HCT116 (cell line): ENCODE measurements around the gene NINJ2. TPM values are rescaled to one million over a fixed set of nuclear protein-coding genes. Genes with fewer than 3 reads are reported as not detected.

Source experiments
- ATAC-seq: fragments of 200-7000 bp; cut with Tn5 transposase; 2 replicates; pipeline ENCODE4 v1.9.1; 2020; ENCODE audit warnings: mild to moderate bottlenecking, moderate library complexity
- BruUV-seq: library from RNA; stranded (reverse); fragments of 400-500 nt; replicated peaks from 2 replicates; lab custom pipeline; 2021; lab: Mats Ljungman, UMichigan
- CTCF ChIA-PET: fragments of 300-600 bp; sonication (Branson Sonifier 250); formaldehyde crosslinking; loops from one replicate; lab custom pipeline; 2021; ENCODE audit warnings: antibody characterized with exemption; lab: Charles Lee
- POLR2A ChIA-PET: fragments of 300-600, 350-600 bp; sonication (Branson Sonifier 250); formaldehyde crosslinking; loops from one replicate; lab custom pipeline; 2021; ENCODE audit warnings: antibody characterized with exemption; lab: Charles Lee
- RAD21 ChIA-PET, 2 experiments: fragments of 300-600 bp; sonication (Branson Sonifier 250); formaldehyde crosslinking; loops; one replicate each; lab custom pipeline; 2023; ENCODE audit warnings: low total read pairs in 2 of 2; ENCODE audit not compliant: uncharacterized antibody in 2 of 2, unreplicated experiment in 2 of 2, low non-redundant PET in 1 of 2; lab: Charles Lee
- DNase-seq: peaks from one replicate; pipeline ENCODE4 v3.0.0-alpha.2; 2010; ENCODE audit warnings: low read depth, low spot score
- H2AFZ ChIP-seq: fragments of 200-600 bp; shearing (Covaris generic), sonication (generic); 2 replicates; pipeline ENCODE4 v1.6.1; 2017; ENCODE audit warnings: low read depth, mixed run types, mixed read lengths, antibody characterized with exemption, low read length; ENCODE audit not compliant: poor library complexity, severe bottlenecking
- H3K27ac ChIP-seq: 2 replicates; pipeline ENCODE4 v1.5.1; 2012; ENCODE audit warnings: low read depth, low read length
- H3K27me3 ChIP-seq: fragments of 200-600 bp; sonication (generic); 2 replicates; pipeline ENCODE4 v1.6.1; 2016; ENCODE audit warnings: mixed run types, low read length, mixed read lengths; ENCODE audit not compliant: insufficient read depth
- H3K36me3 ChIP-seq, 2 experiments: fragments of 200-500 bp in 1 of 2; fragments of 200-600 bp in 1 of 2; sonication (Bioruptor generic) in 1 of 2; sonication (generic) in 1 of 2; 2 replicates each; pipeline versions ENCODE4 v1.5.1 to v1.6.1; 2014 to 2016; ENCODE audit warnings: low read length in 2 of 2, inconsistent platforms in 1 of 2, mixed read lengths in 1 of 2, mixed run types in 1 of 2; ENCODE audit not compliant: insufficient read depth in 2 of 2, control insufficient read depth in 1 of 2
- H3K4me1 ChIP-seq, 2 experiments: fragments of 200-600 bp in 1 of 2; sonication (generic) in 1 of 2; 2 replicates each; pipeline versions ENCODE4 v1.5.1 to v1.6.1; 2012 to 2017; ENCODE audit warnings: low read length in 2 of 2, inconsistent platforms in 1 of 2, mild to moderate bottlenecking in 1 of 2, mixed read lengths in 1 of 2, mixed run types in 1 of 2, moderate library complexity in 1 of 2; ENCODE audit not compliant: insufficient read depth in 2 of 2, control insufficient read depth in 1 of 2
- H3K4me2 ChIP-seq: fragments of 200-600 bp; sonication (generic); 2 replicates; pipeline ENCODE4 v1.6.1; 2017; ENCODE audit warnings: mixed run types, low read length, mixed read lengths
- H3K4me3 ChIP-seq, 2 experiments: fragments of 200-600 bp in 1 of 2; sonication (generic) in 1 of 2; replicated peaks in 1 of 2; 2 replicates each; pipeline ENCODE4 v1.5.1; 2011 to 2016; ENCODE audit warnings: low read length in 2 of 2, control low read depth in 1 of 2, low read depth in 1 of 2, mild to moderate bottlenecking in 1 of 2, mixed read lengths in 1 of 2, mixed run types in 1 of 2
- H3K79me2 ChIP-seq: fragments of 200-600 bp; sonication (generic); 2 replicates; pipeline ENCODE4 v1.6.1; 2017; ENCODE audit warnings: mild to moderate bottlenecking, mixed run types, low read length, moderate library complexity, mixed read lengths; ENCODE audit not compliant: insufficient read depth
- H3K9ac ChIP-seq: fragments of 200-600 bp; sonication (generic); 2 replicates; pipeline ENCODE4 v1.6.1; 2016; ENCODE audit warnings: low read length, mixed read lengths
- H3K9me2 ChIP-seq: fragments of 200-600 bp; sonication (generic), shearing (Covaris generic); 2 replicates; pipeline ENCODE4 v1.6.1; 2017; ENCODE audit warnings: mixed run types, mild to moderate bottlenecking, moderate library complexity; ENCODE audit not compliant: insufficient read depth
- H3K9me3 ChIP-seq, 2 experiments: fragments of 200-500 bp in 1 of 2; fragments of 200-600 bp in 1 of 2; sonication (Bioruptor generic) in 1 of 2; sonication (generic) in 1 of 2; 2 replicates each; pipeline ENCODE4 v1.6.1; 2014 to 2017; ENCODE audit warnings: low read length in 2 of 2, mixed read lengths in 2 of 2, inconsistent platforms in 1 of 2, low read depth in 1 of 2, mild to moderate bottlenecking in 1 of 2, mixed run types in 1 of 2, moderate library complexity in 1 of 2; ENCODE audit not compliant: control insufficient read depth in 1 of 2, insufficient read depth in 1 of 2
- H4K20me1 ChIP-seq: fragments of 200-600 bp; sonication (generic), shearing (Covaris generic); 2 replicates; pipeline ENCODE4 v1.6.1; 2017; ENCODE audit warnings: mixed run types, mild to moderate bottlenecking, moderate library complexity; ENCODE audit not compliant: insufficient read depth
- ATF3 ChIP-seq: IDR thresholded peaks from 2 replicates; pipeline ENCODE4 v1.6.1; 2012
- CBX3 ChIP-seq: IDR thresholded peaks from 2 replicates; pipeline ENCODE4 v1.6.1; 2012; ENCODE audit warnings: low read depth
- CTCF ChIP-seq, 3 experiments: fragments of 200-600 bp in 1 of 3; sonication (generic) in 1 of 3; IDR thresholded peaks in 2 of 3; conservative IDR thresholded peaks in 1 of 3; 2 replicates each; pipeline ENCODE4 v1.5.1; 2012 to 2017; ENCODE audit warnings: low read depth in 2 of 3, low read length in 2 of 3, antibody characterized with exemption in 1 of 3, borderline replicate concordance in 1 of 3, control low read depth in 1 of 3, mild to moderate bottlenecking in 1 of 3, mixed read lengths in 1 of 3, mixed run types in 1 of 3, moderate library complexity in 1 of 3; ENCODE audit not compliant: insufficient read depth in 1 of 3
- EGR1 ChIP-seq: IDR thresholded peaks from 2 replicates; pipeline ENCODE4 v1.6.1; 2012; ENCODE audit warnings: low read depth
- ELF1 ChIP-seq: IDR thresholded peaks from 2 replicates; pipeline ENCODE4 v1.6.1; 2012; ENCODE audit warnings: low read depth, borderline replicate concordance
- EZH2 ChIP-seq: fragments of 200-600 bp; sonication (generic); IDR thresholded peaks from 2 replicates; pipeline ENCODE4 v1.6.1; 2017; ENCODE audit warnings: antibody characterized with exemption, mixed run types
- EZH2phosphoT487 ChIP-seq: fragments of 200-600 bp; IDR thresholded peaks from 2 replicates; pipeline ENCODE4 v1.6.1; 2018; ENCODE audit warnings: antibody characterized with exemption, borderline replicate concordance
- JUND ChIP-seq: IDR thresholded peaks from 2 replicates; pipeline ENCODE4 v1.6.1; 2012
- MAX ChIP-seq: IDR thresholded peaks from 2 replicates; pipeline ENCODE4 v1.6.1; 2012
- POLR2A ChIP-seq: IDR thresholded peaks from 2 replicates; pipeline ENCODE4 v1.7.0; 2011; ENCODE audit warnings: borderline replicate concordance; ENCODE audit not compliant: insufficient read depth, insufficient read length; ENCODE audit errors: extremely low read depth
- RAD21 ChIP-seq: IDR thresholded peaks from 2 replicates; pipeline ENCODE4 v1.6.1; 2012; ENCODE audit warnings: low read depth, mild to moderate bottlenecking
- SIN3A ChIP-seq: IDR thresholded peaks from 2 replicates; pipeline ENCODE4 v1.6.1; 2012; ENCODE audit warnings: low read depth
- TCF7L2 ChIP-seq: IDR thresholded peaks from 2 replicates; pipeline ENCODE4 v1.7.0; 2011; ENCODE audit warnings: borderline replicate concordance, inconsistent platforms; ENCODE audit not compliant: insufficient read depth, insufficient read length; ENCODE audit errors: extremely low read depth
- YY1 ChIP-seq: IDR thresholded peaks from 2 replicates; pipeline ENCODE4 v1.6.1; 2011; ENCODE audit warnings: low read length, low read depth, moderate library complexity, mild to moderate bottlenecking; ENCODE audit not compliant: insufficient replicate concordance; ENCODE audit errors: extremely low read depth
- ZBTB33 ChIP-seq: IDR thresholded peaks from 2 replicates; pipeline ENCODE4 v1.6.1; 2011; ENCODE audit warnings: mild to moderate bottlenecking, low read length, moderate library complexity; ENCODE audit not compliant: insufficient replicate concordance; ENCODE audit errors: extremely low read depth
- intact Hi-C: fragments of 100-400 bp; cut with micrococcal nuclease; formaldehyde crosslinking; loops from 2 replicates; pipeline ENCODE4 v1.10.0; 2022
- total RNA-seq: library from RNA; stranded (reverse); gene quantifications from one replicate; pipeline ENCODE4 v1.2.1, GENCODE V29; 2021; ENCODE audit not compliant: unreplicated experiment

NINJ2 gene
- total RNA-seq, 1 experiment from 2014 or later = not detected

GRCh38 chr12:608921-609320 is 54.3 kb downstream of the NINJ2 start:
- CTCF ChIA-PET = no interaction called here
- no TSS peak for BruUV-seq

More at GRCh38 chr12:608921-609320, 54.3 kb downstream of the NINJ2 start:
- intact Hi-C loops = no loop called here
- Histone ChIP-seq H3K4me3 (no peak overlapping the region), H4K20me1 (no peaks in the 10 kb centered on the region)
- RAD21 ChIA-PET = interaction anchor here (0.7 kb wide), 2 partner anchors 33 to 634 kb away, joined by 4 to 5 read pairs; no protein-coding TSS in a partner anchor
- ATAC-seq = no peak
- TF ChIP-seq ZBTB33 = no peak
- TF ChIP-seq CBX3 = no peak
- no peak for TF ChIP-seq YY1
- TF ChIP-seq EGR1 = no peak
- TF ChIP-seq SIN3A = no peak
- TF ChIP-seq MAX = no peak
- no peak for TF ChIP-seq TCF7L2
- TF ChIP-seq ELF1 = no peak
- no peak for TF ChIP-seq EZH2phosphoT487
- no peak for TF ChIP-seq ATF3
- no peak for TF ChIP-seq POLR2A
- TF ChIP-seq JUND = no peak
- no peak for TF ChIP-seq EZH2
- no peak for TF ChIP-seq CTCF (IDR thresholded peaks at IDR 0.05 in 2 of 3, conservative IDR thresholded peaks at IDR 0.05 in 1 of 3; ENCODE audit: borderline replicate concordance in 1 of 3, insufficient read depth in 1 of 3, low read depth in 2 of 3, low read length in 2 of 3)
- TF ChIP-seq RAD21 = no peak
- TF ChIP-seq, all 23 proteins: peak for 0
- Histone ChIP-seq H3K4me2 (no peak overlapping the region), H3K36me3 (no peaks in the 10 kb centered on the region), H3K4me1 (peaks cover 0 to 8% of the 10 kb centered on the region in 2 experiments; a peak in 2 of 4 replicates), H2AFZ (no peak overlapping the region), H3K27ac (no peak overlapping the region), H3K9me3 (no peaks in the 10 kb centered on the region), H3K79me2 (no peaks in the 10 kb centered on the region), H3K9ac (no peak overlapping the region), H3K27me3 (no peaks in the 10 kb centered on the region), H3K9me2 (no peaks in the 10 kb centered on the region)
- DNase-seq = no peak
- POLR2A ChIA-PET = no interaction called here
